Subcutaneous adipose tissue (tissue), 4 donors: ENCODE results near the gene WDR41. TPM values are rescaled to one million over a fixed set of nuclear protein-coding genes. Genes with fewer than 3 reads are reported as not detected.

Experiments
- total RNA-seq, 4 donors: library from RNA; depleted of rRNA; stranded (reverse); fragments of >200 nt; gene quantifications; one replicate each; pipeline ENCODE4 v1.1.0, GENCODE V29; 2016
- TF ChIP-seq, protein P1 (sequence below): fragments of 450-650 bp; IDR thresholded peaks from one replicate; pipeline ENCODE4 v1.5.1; 2016; ENCODE audit warnings: low read depth, mild to moderate bottlenecking, control low read depth, antibody characterized with exemption, moderate library complexity

The WDR41 gene
- total RNA-seq, 4 donors from 2014 or later, result 42.8 to 78.4 (median 59.9) TPM

GRCh38 chr5:77425998-77426659, 66.0 kb downstream of the WDR41 start:
- TF ChIP-seq, protein P1, sequence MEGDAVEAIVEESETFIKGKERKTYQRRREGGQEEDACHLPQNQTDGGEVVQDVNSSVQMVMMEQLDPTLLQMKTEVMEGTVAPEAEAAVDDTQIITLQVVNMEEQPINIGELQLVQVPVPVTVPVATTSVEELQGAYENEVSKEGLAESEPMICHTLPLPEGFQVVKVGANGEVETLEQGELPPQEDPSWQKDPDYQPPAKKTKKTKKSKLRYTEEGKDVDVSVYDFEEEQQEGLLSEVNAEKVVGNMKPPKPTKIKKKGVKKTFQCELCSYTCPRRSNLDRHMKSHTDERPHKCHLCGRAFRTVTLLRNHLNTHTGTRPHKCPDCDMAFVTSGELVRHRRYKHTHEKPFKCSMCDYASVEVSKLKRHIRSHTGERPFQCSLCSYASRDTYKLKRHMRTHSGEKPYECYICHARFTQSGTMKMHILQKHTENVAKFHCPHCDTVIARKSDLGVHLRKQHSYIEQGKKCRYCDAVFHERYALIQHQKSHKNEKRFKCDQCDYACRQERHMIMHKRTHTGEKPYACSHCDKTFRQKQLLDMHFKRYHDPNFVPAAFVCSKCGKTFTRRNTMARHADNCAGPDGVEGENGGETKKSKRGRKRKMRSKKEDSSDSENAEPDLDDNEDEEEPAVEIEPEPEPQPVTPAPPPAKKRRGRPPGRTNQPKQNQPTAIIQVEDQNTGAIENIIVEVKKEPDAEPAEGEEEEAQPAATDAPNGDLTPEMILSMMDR, result no peak

DNA sequence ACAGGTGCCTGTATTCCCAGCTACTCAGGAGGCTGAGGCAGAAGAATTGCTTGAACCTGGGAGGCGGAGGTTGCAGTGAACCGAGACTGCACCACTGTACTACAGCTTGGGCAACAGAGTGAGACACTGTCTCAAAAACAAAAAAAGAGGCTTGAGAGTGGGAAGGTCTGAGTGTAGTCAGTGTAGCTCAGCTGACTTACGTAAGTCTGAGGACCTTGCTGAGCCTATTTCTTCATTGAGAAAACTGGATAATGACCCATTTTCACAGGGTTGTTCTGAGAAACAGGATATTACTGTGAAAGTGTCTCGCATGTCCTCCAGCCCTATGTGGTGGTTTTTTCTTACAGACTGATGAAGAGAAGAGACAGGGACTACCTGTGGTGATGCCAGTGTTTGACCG, 66.7 kb downstream of the WDR41 start:
- TF ChIP-seq, protein P1, result no peak

- TF ChIP-seq, protein P1, result no peak
Observed at GRCh38 chr5:77424921-77425320, 67.2 kb downstream of the WDR41 start.

DNA sequence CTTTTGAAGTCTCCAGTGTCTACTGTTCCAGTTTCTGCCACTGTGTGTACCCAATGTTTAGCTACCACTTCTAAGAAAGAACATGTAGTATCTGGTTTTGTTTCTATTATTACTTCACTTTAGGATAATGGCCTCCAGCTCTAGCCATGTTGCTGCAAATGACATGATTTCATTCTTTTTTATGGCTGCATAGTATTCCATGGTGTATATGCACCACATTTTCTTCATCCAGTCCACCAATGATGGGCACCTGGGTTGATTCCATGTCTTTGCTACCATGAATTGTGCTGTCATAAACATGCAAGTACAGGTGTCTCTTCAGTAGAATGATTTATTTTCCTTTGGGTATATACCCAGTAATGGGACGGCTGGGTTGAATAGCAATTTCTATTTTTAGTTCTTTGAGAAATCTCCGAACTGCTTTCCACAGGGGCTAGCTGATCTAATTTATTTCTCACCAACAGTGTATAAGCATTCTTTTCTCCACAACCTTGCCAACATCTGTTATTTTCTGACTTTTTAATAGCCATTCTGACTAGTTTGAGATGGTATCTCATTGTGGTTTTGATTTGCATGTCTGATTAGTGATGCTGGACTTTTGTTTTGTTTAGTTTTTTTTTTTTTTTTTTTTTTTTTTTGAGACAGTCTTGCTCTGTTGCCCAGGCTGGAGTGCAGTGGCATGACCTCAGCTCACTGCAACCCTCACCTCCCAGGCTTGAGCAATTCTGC, 68.9 kb downstream of the WDR41 start:
- TF ChIP-seq, protein P1, result no peak

DNA sequence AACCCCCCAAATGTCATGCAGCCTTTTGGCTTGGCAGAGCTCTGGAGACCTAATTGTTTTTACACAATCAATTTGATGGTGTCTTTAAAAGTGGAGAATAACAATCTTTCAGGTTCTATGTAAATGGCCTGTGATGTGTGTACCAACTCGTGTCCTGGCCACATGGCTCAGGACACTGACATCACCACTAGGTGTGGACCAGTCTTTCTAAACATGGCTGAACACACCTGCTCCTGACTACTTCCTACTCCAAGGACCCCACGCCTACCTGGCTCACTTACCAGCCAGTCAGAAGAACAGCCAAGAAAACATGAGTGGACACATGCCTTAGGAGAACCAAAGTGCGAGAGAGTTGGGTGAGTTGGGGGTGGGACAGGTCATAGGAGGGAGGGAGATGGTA, 71.2 kb downstream of the WDR41 start:
- TF ChIP-seq, protein P1, result no peak

- TF ChIP-seq, protein P1, result no peak
Observed at GRCh38 chr5:77419644-77420582, 72.2 kb downstream of the WDR41 start.
